ENCODE results near the gene CEP135. TPM values are rescaled to one million over a fixed set of nuclear protein-coding genes. Genes with fewer than 3 reads are reported as not detected.
A peak's percentile ranks its signal among the peaks of the same experiment; 100 is the strongest.
"Not testable (repeated sequence)": the region's sequence is repeated elsewhere in the genome, so short reads cannot be mapped to it uniquely, and the experiment has no call there.

The CEP135 gene
- total and polyA plus RNA-seq, 2 donors: 3.3 to 21.2 TPM

DNA sequence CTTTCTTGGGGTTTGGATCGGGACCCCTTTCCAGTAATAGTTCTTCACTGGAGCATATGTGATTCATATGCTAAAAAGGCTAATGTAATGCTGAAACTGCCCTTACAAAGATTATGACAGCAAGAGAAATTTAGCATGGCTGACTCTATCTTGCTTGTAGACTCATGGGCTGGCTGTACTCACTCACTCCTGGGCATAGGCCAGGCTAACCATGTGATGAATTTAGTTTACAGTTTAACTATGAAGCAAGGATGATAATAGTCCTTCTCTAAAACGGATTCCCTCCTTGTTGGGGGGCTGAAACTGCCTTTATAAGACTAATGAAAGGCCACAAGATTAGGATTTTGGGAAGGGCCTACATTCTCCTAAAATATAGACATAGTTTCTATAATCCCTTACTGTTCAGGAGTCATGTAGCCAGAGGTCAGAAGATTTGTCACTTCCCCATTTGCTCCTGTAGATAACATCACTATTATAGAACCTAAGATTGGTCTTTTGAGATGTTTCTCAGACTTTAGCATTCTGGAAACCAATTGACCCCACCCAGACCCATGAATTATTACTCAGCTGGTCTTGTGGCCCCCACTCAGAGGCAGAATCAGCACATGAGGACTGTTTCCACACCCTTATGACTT lies 20.8 kb upstream of the CEP135 start:
- Histone ChIP-seq H3K36me3 (ENCODE audit: insufficient read depth) (no peaks in the 10 kb centered on the region), H3K27ac (ENCODE audit: low read depth) (no peak overlapping the region), H3K4me3 (ENCODE audit: low read depth, low read length) (no peak overlapping the region), H3K4me1 (ENCODE audit: insufficient read depth) (no peaks in the 10 kb centered on the region)
- 72% methylated on average over 2 of the region's 2 CpGs for WGBS
- no peak for DNase-seq (ENCODE audit: extremely low spot score)

DNA sequence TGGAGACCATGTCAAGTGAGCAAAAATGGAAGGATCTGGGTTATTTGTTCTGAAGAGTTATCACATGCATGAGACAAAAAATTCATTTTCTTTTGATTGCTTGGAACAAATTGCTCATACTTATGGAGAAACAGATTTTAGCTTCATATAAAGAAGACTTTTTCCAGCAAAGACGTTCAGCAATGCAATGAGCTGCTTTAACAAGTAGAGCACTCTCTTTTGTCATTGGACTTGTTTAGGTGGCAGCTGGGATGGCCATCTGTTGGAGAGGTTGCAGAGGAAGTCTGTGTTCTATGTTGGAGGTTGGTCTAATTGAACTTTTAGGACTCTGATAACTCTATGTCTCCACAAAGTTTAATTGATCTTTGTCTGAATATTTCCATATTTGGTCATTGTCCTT lies 19.9 kb upstream of the CEP135 start:
- no peak overlapping the region for H3K4me3 ChIP-seq (ENCODE audit: low read depth, low read length)
- H3K27ac ChIP-seq (ENCODE audit: low read depth): no peak overlapping the region
- no peaks in the 10 kb centered on the region for H3K4me1 ChIP-seq (ENCODE audit: insufficient read depth)
- WGBS: 69% methylated on average over 1 of the region's 1 CpG
- no peak for DNase-seq (ENCODE audit: extremely low spot score)
- H3K36me3 ChIP-seq (ENCODE audit: insufficient read depth): no peaks in the 10 kb centered on the region

DNA sequence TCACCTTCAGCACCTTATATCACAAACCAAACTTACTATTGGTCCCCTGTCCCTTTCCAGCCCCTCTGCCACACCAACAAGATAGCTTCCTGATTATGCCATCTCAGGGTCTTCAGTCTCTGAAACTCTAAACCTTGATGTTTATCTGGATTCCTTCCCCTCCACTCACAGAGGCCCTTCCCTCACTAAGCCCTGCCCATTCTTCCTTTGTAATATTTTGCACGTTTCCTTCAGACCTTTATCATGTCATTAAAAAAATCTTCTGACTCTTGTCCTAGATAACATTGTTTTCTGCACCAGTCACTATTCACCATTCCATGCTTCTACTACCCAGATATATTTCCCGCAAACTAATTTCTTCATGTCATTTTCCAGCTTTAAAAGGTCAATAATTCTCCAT lies 17.7 kb upstream of the CEP135 start:
- Histone ChIP-seq H3K4me3 (ENCODE audit: low read depth, low read length) (no peak overlapping the region), H3K4me1 (ENCODE audit: insufficient read depth) (no peaks in the 10 kb centered on the region), H3K27ac (ENCODE audit: low read depth) (no peak overlapping the region), H3K36me3 (ENCODE audit: insufficient read depth) (no peaks in the 10 kb centered on the region)
- 59% methylated on average over 2 of the region's 2 CpGs for WGBS
- no peak for DNase-seq (ENCODE audit: extremely low spot score)

DNA sequence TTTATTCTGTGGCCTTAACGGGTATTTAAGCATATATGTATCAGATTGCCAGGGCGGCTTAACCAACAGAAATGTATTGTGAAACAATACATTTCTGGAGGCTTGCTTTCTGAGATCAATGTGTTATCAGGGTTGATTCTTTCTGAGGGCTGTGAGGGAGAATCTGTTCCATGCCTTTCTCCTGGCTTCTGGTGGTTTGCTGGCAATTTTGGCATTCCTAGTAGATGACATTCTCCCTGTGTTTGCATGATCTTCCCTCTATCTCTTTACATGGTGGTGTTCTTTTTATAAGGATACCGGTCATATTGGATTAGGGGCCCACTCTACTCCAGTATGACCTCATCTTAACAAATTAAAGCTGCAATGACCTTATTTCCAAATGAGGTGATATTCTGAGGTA lies 16.9 kb upstream of the CEP135 start:
- no peaks in the 10 kb centered on the region for H3K36me3 ChIP-seq (ENCODE audit: insufficient read depth)
- no peak for DNase-seq (ENCODE audit: extremely low spot score)
- WGBS: 56% methylated on average over 3 of the region's 3 CpGs
- no peak overlapping the region for H3K4me3 ChIP-seq (ENCODE audit: low read depth, low read length)
- no peaks in the 10 kb centered on the region for H3K4me1 ChIP-seq (ENCODE audit: insufficient read depth)
- no peak overlapping the region for H3K27ac ChIP-seq (ENCODE audit: low read depth)

DNA sequence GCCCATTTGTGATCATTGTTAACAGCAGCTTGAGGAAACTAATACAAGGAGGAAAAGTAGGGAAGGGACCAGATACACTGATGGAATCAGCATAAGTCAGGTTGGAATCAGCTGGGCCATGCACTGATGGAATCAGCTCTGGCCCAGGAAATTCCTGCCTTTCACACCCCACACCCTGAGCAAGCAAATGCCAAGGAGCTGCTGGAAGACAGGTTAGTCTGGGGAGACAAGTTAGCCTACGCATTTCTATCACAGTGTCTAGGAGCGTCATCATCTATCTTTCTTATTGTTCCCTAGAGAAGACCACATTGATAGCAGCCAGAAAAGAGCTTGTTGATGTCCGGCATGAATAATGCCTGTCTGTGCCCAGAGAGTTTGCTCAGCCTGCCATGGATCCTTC lies 16.2 kb upstream of the CEP135 start:
- Histone ChIP-seq H3K4me3 (ENCODE audit: low read depth, low read length) (no peak overlapping the region), H3K36me3 (ENCODE audit: insufficient read depth) (no peaks in the 10 kb centered on the region), H3K4me1 (ENCODE audit: insufficient read depth) (no peaks in the 10 kb centered on the region), H3K27ac (ENCODE audit: low read depth) (no peak overlapping the region)
- 94% methylated on average over 3 of the region's 3 CpGs for WGBS
- no peak for DNase-seq (ENCODE audit: extremely low spot score)

DNA sequence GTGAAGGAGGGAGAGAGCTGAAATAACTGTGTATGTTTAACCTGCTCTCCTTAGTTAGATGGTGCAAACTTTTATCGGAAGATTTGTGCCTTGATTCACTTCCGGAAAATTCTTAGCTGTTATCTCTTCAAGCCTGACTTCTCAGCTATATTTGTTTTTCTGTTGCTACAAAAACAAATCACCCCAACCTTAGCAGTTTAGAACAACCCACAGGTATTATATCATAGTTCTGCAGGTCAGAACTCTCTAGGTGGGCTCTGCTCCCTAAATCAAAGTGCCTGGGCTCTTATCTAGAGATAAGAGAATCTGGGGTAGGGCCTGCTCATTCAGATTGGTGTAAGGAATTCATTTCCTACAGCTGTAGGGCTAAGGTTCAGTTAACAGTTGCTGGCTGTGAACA lies 15.1 kb upstream of the CEP135 start:
- WGBS: 75% methylated on average over 2 of the region's 2 CpGs
- no peak overlapping the region for H3K4me3 ChIP-seq (ENCODE audit: low read depth, low read length)
- no peaks in the 10 kb centered on the region for H3K36me3 ChIP-seq (ENCODE audit: insufficient read depth)
- no peak for DNase-seq (ENCODE audit: extremely low spot score)
- no peak overlapping the region for H3K27ac ChIP-seq (ENCODE audit: low read depth)
- H3K4me1 ChIP-seq (ENCODE audit: insufficient read depth): no peaks in the 10 kb centered on the region

DNA sequence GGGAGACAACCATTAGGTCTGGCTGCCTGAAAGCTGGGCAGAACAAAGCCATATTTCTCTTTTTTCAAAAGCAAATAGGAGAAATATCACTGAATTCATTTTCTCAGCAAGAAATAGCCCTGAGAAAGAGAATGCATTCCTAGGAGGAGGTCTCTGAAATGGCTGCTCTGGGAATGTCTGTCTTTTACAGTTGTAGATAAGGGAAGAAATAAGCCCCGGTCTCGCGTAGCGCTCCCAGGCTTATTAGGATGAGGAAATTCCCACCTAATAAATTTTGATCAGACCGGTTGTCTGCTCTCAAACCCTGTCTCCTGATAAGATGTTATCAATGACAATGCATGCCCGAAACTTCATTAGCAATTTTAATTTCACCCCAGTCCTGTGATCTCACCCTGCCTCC lies 12.8 kb upstream of the CEP135 start:
- 74% methylated on average over 6 of the region's 6 CpGs for WGBS
- not testable (repeated sequence) for H3K36me3 ChIP-seq (ENCODE audit: insufficient read depth); H3K4me1 ChIP-seq (ENCODE audit: insufficient read depth); DNase-seq (ENCODE audit: extremely low spot score); H3K4me3 ChIP-seq (ENCODE audit: low read depth, low read length); H3K27ac ChIP-seq (ENCODE audit: low read depth)

DNA sequence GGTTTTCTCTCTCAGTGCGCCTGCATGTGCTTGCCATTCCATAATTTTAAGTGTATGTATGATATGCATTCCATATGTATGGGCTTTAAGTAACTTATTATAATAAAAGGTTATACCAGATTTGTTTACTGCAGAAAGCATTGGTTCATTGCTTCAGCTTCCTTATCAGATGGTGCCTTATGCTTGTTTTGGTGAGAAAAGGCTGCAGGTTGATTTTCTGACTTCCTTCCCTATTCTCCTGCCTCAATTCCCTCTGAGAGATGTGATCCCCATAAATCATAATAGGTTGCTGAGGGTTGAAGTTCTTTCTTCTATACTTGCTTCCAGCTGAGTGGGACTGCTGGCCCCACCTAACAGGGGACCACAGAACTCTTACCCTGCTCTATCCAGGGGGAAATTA lies 10.3 kb upstream of the CEP135 start:
- Histone ChIP-seq H3K4me3 (ENCODE audit: low read depth, low read length) (no peak overlapping the region), H3K4me1 (ENCODE audit: insufficient read depth) (no peaks in the 10 kb centered on the region), H3K36me3 (ENCODE audit: insufficient read depth) (no peaks in the 10 kb centered on the region), H3K27ac (ENCODE audit: low read depth) (no peak overlapping the region)
- DNase-seq (ENCODE audit: extremely low spot score): no peak
- WGBS: 97% methylated on average over 1 of the region's 1 CpG

DNA sequence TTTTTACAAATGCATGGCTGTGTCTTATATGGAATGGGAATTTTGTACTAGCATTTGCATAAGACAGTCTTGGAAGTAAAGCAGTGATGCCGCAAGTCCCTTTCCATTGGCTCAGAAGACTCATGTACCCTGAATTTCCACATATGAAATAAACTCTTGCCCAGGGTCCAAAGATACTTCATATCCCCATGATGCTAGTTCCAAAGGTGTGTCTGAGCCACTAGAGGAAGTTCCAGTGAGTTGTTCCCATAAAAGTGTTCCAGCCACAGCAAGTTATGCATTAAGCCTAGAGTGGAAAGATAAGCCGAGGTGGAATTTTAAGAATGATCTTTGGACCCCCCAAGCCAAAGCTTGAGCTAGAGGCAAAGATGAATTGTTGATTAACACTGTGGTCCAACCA lies 9.3 kb upstream of the CEP135 start:
- H3K27ac ChIP-seq (ENCODE audit: low read depth): no peak overlapping the region
- WGBS: 80% methylated on average over 2 of the region's 2 CpGs

DNA sequence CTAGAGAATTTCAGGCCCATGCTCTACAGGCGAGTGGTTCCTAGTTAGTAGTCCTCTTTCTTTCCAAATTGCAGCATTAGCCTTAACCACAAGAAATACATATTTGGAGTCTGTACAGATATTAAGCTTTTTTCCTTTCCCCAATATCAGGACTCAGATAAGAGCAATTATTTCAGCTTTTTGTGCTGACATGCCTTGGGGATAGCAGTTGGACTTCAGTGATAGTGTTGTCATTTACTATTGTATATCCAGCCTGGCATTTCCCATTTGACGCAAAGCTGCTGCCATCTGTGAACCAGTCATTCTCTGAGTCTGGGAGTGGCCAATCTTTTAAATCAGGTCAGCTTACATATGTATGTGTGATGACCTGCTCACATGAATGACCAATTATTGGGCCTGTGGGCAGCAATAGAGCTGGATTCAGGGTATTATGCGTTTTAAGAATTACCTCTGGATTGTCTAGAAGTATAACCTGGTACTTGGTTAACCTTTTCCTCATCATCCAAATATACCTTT lies 6.8 kb upstream of the CEP135 start:
- Histone ChIP-seq H3K36me3 (ENCODE audit: insufficient read depth) (no peaks in the 10 kb centered on the region), H3K27ac (ENCODE audit: low read depth) (no peak overlapping the region), H3K4me3 (ENCODE audit: low read depth, low read length) (no peak overlapping the region), H3K4me1 (ENCODE audit: insufficient read depth) (no peaks in the 10 kb centered on the region)
- WGBS: 89% methylated on average over 3 of the region's 3 CpGs
- DNase-seq (ENCODE audit: extremely low spot score): no peak

More for the DNA sequence above, 9.3 kb upstream of the CEP135 start:
- DNase-seq (ENCODE audit: extremely low spot score): no peak
- Histone ChIP-seq H3K36me3 (ENCODE audit: insufficient read depth) (no peaks in the 10 kb centered on the region), H3K4me1 (ENCODE audit: insufficient read depth) (no peaks in the 10 kb centered on the region), H3K4me3 (ENCODE audit: low read depth, low read length) (no peak overlapping the region)

DNA sequence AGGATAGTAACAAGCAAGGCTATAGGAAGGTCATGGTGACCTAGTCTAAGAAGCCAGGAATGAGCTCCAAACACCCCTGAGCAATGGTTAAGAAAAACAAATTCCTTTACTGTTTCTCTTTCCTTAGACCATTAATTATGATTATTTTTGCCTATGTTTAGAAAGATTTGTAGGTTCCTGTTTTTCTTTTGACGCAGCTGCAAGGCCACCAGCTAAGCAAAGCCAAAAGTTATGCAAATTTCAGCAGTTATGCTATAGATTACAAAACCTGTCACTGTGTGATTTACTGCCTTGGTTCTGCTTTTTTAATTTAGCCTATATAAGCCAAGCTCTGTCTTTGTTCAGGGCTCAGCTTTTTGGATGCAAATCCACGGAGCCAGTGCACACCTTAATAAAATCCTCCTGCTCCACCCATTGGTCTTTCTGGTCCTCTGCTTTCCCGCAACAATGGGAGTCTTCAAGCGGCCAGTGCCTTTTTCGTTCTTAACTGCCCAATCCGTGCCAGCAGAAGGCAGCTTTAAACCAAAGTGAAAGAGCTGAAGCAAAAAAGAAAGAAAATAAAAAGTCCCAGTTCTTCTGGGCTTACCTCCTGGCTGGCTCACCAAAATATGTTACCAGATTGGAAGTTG lies 1.4 kb upstream of the CEP135 start:
- no peaks in the 10 kb centered on the region for H3K36me3 ChIP-seq (ENCODE audit: insufficient read depth)
- no peak overlapping the region for H3K4me3 ChIP-seq (ENCODE audit: low read depth, low read length)
- H3K4me1 ChIP-seq (ENCODE audit: insufficient read depth): no peaks in the 10 kb centered on the region
- 43% methylated on average over 6 of the region's 6 CpGs for WGBS
- no peak overlapping the region for H3K27ac ChIP-seq (ENCODE audit: low read depth)
- no peak for DNase-seq (ENCODE audit: extremely low spot score)

DNA sequence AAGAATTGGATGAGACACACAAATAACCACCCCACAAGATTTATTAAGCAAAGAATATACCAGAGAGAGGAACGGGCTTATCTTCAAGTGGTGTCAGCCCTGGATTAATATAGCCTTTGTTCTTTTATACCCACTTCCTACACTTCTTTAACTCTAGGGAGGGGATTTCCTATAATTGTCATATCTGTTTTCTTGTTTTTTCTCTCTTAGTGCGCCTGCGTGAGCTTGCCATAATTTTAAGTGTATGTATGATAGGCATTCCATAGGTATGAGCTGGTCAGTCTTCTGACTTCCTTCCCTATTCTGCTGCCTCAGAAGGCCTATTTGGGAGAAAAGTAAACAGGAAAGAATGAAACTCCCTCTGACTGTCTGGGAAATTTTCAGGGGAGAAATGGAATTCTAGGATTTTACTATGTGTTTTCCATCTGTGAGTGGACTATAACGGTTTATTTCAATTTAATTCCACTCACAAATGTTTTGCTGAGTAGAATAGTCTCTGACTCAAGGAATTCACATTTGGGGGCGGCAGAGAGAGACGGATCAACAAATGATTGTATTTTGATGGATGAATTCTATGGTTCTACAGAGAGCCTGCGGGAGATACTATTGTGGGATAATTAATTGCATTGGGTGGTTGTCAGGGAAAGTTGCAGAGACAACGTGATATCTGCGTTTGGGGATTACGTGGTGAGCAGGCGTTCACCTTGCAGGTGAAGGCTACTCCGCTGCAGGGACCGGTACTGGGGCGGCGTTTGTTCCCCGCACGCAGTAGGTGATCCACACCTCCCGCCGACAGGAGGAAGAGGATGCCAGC lies 626 bp upstream of the CEP135 start:
- under 1% methylated on average over 19 of the region's 19 CpGs for WGBS
- Histone ChIP-seq H3K36me3 (ENCODE audit: insufficient read depth) (no peaks in the 10 kb centered on the region), H3K4me1 (ENCODE audit: insufficient read depth) (no peaks in the 10 kb centered on the region), H3K27ac (ENCODE audit: low read depth) (peak overlapping the region; percentile 25), H3K4me3 (ENCODE audit: low read depth, low read length) (peak overlapping the region; percentile 57)
- peak; percentile 18 for DNase-seq (ENCODE audit: extremely low spot score)

DNA sequence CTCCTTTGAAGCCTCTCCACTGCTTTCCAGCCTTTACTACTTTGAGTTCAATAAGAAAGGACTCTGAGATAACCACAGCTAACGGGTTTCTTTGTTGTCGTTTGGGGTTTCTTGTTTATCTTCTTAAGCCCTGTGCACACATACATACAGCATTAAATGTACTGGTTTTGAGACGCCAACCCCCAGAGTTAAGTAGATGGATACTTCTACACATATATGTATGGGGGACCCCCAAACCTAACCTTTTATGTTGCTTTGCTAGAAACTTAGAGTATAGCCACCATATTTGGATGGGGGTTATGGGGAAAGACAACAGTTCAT lies 697 bp downstream of the CEP135 start:
- no peaks in the 10 kb centered on the region for H3K4me1 ChIP-seq (ENCODE audit: insufficient read depth)

More for the DNA sequence above, 697 bp downstream of the CEP135 start:
- Histone ChIP-seq H3K4me3 (ENCODE audit: low read depth, low read length) (peak overlapping the region; percentile 57), H3K36me3 (ENCODE audit: insufficient read depth) (no peaks in the 10 kb centered on the region), H3K27ac (ENCODE audit: low read depth) (no peak overlapping the region)
- 5% methylated on average over 3 of the region's 3 CpGs for WGBS
- DNase-seq (ENCODE audit: extremely low spot score): no peak

Measured in urinary bladder (tissue), 4 donors.